ENCODE measurements around the gene NOD1.
"Not testable (repeated sequence)": the region's sequence is repeated elsewhere in the genome, so short reads cannot be mapped to it uniquely, and the experiment has no call there.

NOD1 gene

GRCh38 chr7:30390736-30391636 lies 87.6 kb downstream of the NOD1 start:
- no peak for DNase-seq (ENCODE audit: low read depth)
- no peak overlapping the region for H3K4me3 ChIP-seq (ENCODE audit: low read depth, low read length)

- no peak for DNase-seq (ENCODE audit: low read depth)
- H3K4me3 ChIP-seq (ENCODE audit: low read depth, low read length): no peak overlapping the region
Observed at GRCh38 chr7:30389791-30390190, 88.8 kb downstream of the NOD1 start.

- no peak overlapping the region for H3K4me3 ChIP-seq (ENCODE audit: low read depth, low read length)
- DNase-seq (ENCODE audit: low read depth): no peak
Observed at GRCh38 chr7:30382607-30383006, 96.0 kb downstream of the NOD1 start.

- not testable (repeated sequence) for DNase-seq (ENCODE audit: low read depth); H3K4me3 ChIP-seq (ENCODE audit: low read depth, low read length)
Observed at GRCh38 chr7:30380824-30381223, 97.8 kb downstream of the NOD1 start.

- DNase-seq (ENCODE audit: low read depth): no peak
- H3K4me3 ChIP-seq (ENCODE audit: low read depth, low read length): no peak overlapping the region
Observed at GRCh38 chr7:30380294-30380693, 98.3 kb downstream of the NOD1 start.

- no peak for DNase-seq (ENCODE audit: low read depth)
- no peak overlapping the region for H3K4me3 ChIP-seq (ENCODE audit: low read depth, low read length)
Observed at GRCh38 chr7:30379741-30380140, 98.8 kb downstream of the NOD1 start.

GRCh38 chr7:30379131-30379530 lies 99.5 kb downstream of the NOD1 start:
- no peak for DNase-seq (ENCODE audit: low read depth)
- no peak overlapping the region for H3K4me3 ChIP-seq (ENCODE audit: low read depth, low read length)

GRCh38 chr7:30378275-30378674 lies 100.3 kb downstream of the NOD1 start:
- DNase-seq (ENCODE audit: low read depth): no peak
- no peak overlapping the region for H3K4me3 ChIP-seq (ENCODE audit: low read depth, low read length)
